HepG2 (cell line): Measurements from ENCODE around the gene MRPL28. TPM values are rescaled to one million over a fixed set of nuclear protein-coding genes. Genes with fewer than 3 reads are reported as not detected.
A peak's percentile ranks its signal among the peaks of the same experiment; 100 is the strongest.

ENCODE experiments used
- AHR ChIP-seq: IDR thresholded peaks from 2 replicates; pipeline ENCODE4 v1.6.1; 2018; ENCODE audit warnings: missing genetic modification reagents, missing compliant biosample characterization
- ATF2 ChIP-seq: sonication (generic); formaldehyde crosslinking; IDR thresholded peaks from 2 replicates; pipeline ENCODE4 v1.4.0; 2020; ENCODE audit warnings: missing genetic modification reagents
- ATRX ChIP-seq: sonication (generic); formaldehyde crosslinking; IDR thresholded peaks from 2 replicates; pipeline ENCODE4 v1.4.0; 2020; ENCODE audit warnings: missing genetic modification reagents, borderline replicate concordance
- CHCHD3 ChIP-seq: sonication (generic); formaldehyde crosslinking; IDR thresholded peaks from 2 replicates; pipeline ENCODE4 v1.8.0; 2022; ENCODE audit warnings: mild to moderate bottlenecking, missing genetic modification reagents, moderate library complexity
- EZH2 ChIP-seq: conservative IDR thresholded peaks from 2 replicates; pipeline ENCODE4 v1.6.1; 2012; ENCODE audit warnings: mild to moderate bottlenecking, low read depth, low read length, moderate library complexity
- FOXM1 ChIP-seq: sonication (generic); formaldehyde crosslinking; IDR thresholded peaks from 2 replicates; pipeline ENCODE4 v1.5.0; 2020; ENCODE audit warnings: missing genetic modification reagents
- IRF1 ChIP-seq: sonication (generic); formaldehyde crosslinking; IDR thresholded peaks from 2 replicates; pipeline ENCODE4 v1.4.0; 2020; ENCODE audit warnings: low read depth, mild to moderate bottlenecking, missing genetic modification reagents
- KDM5A ChIP-seq: fragments of 200-600 bp; sonication (generic); IDR thresholded peaks from 2 replicates; pipeline ENCODE4 v1.7.0; 2018; ENCODE audit warnings: antibody characterized with exemption, mild to moderate bottlenecking, low read length, borderline replicate concordance
- MLXIP ChIP-seq: sonication (generic); formaldehyde crosslinking; IDR thresholded peaks from 2 replicates; pipeline ENCODE4 v1.9.0; 2021; ENCODE audit warnings: missing genetic modification reagents, borderline replicate concordance
- NR1H2 ChIP-seq: sonication (generic); formaldehyde crosslinking; IDR thresholded peaks from 2 replicates; pipeline ENCODE4 v1.8.1; 2022; ENCODE audit warnings: low read depth, missing genetic modification reagents, borderline replicate concordance
- PRDM4 ChIP-seq: sonication (generic); formaldehyde crosslinking; IDR thresholded peaks from 2 replicates; pipeline ENCODE4 v1.9.0; 2021; ENCODE audit warnings: missing genetic modification reagents, borderline replicate concordance
- SP5 ChIP-seq: IDR thresholded peaks from 2 replicates; pipeline ENCODE4 v1.6.1; 2016; ENCODE audit warnings: low read depth, borderline replicate concordance
- ZNF282 ChIP-seq: fragments of 450-650 bp; IDR thresholded peaks from 2 replicates; pipeline ENCODE4 v1.6.1; 2018; ENCODE audit not compliant: partially characterized antibody
- ZNF343 ChIP-seq: sonication (generic); formaldehyde crosslinking; IDR thresholded peaks from 2 replicates; pipeline ENCODE4 v1.4.0; 2020; ENCODE audit warnings: mild to moderate bottlenecking, missing genetic modification reagents
- ZNF460 ChIP-seq: sonication (generic); formaldehyde crosslinking; IDR thresholded peaks from 2 replicates; pipeline ENCODE4 v1.5.1; 2020; ENCODE audit warnings: missing genetic modification reagents, mild to moderate bottlenecking, borderline replicate concordance
- ZNF746 ChIP-seq: sonication (generic); formaldehyde crosslinking; IDR thresholded peaks from 2 replicates; pipeline ENCODE4 v1.8.0; 2022; ENCODE audit warnings: mild to moderate bottlenecking, missing genetic modification reagents
- ZNF75D ChIP-seq: sonication (generic); formaldehyde crosslinking; IDR thresholded peaks from 2 replicates; pipeline ENCODE4 v1.8.1; 2023; ENCODE audit warnings: missing genetic modification reagents, mild to moderate bottlenecking, borderline replicate concordance
- ZNF775 ChIP-seq: sonication (generic); formaldehyde crosslinking; IDR thresholded peaks from 2 replicates; pipeline ENCODE4 v1.4.0; 2020; ENCODE audit warnings: missing genetic modification reagents, mild to moderate bottlenecking, moderate library complexity, borderline replicate concordance
- ZNF784 ChIP-seq: sonication (generic); formaldehyde crosslinking; IDR thresholded peaks from 2 replicates; pipeline ENCODE4 v1.5.1; 2020; ENCODE audit warnings: missing genetic modification reagents, mild to moderate bottlenecking, borderline replicate concordance
- ZSCAN9 ChIP-seq: IDR thresholded peaks from 2 replicates; pipeline ENCODE4 v1.6.1; 2016; ENCODE audit warnings: borderline replicate concordance
- polyA plus RNA-seq, 8 experiments: library from polyadenylated mRNA; depleted of rRNA in 3 of 8; stranded (reverse) in 7 of 8; unstranded in 1 of 8; fragments of >200 nt; fragmentation: Illumina TruSeq in 4 of 8; extraction: Trizol in 4 of 8; gene quantifications; 2 replicates each; pipeline versions ENCODE4 v1.2.1 to v1.2.3, GENCODE V29; 2011 to 2016; ENCODE audit warnings: low read depth in 4 of 8, missing spikeins in 1 of 8, mixed read lengths in 1 of 8; ENCODE audit not compliant: insufficient read depth in 1 of 8
- total RNA-seq, 5 experiments: library from RNA; depleted of rRNA; stranded (reverse); fragments of >200 nt; fragmentation: Illumina TruSeq; extraction: Trizol; gene quantifications; 2 replicates each; pipeline ENCODE4 v1.2.3, GENCODE V29; 2016; ENCODE audit warnings: low read depth in 1 of 5

The MRPL28 gene
- total and polyA plus RNA-seq, 2 of the 13 experiments (the other 11 are each of a cell fraction or from before 2014, with no cell fraction given) = 114 to 135 TPM

- no peak for TF ChIP-seq KDM5A
- no peak for TF ChIP-seq IRF1
- TF ChIP-seq ZNF784 (CRISPR knock-in tag) = peak; percentile 65; the same call in 1 of the 2 replicates
- TF ChIP-seq ATRX (CRISPR knock-in tag) = no peak
- TF ChIP-seq ZSCAN9 (CRISPR knock-in tag) = peak; percentile 75
- TF ChIP-seq SP5 (CRISPR knock-in tag) = 0 out of 2 replicates have a peak, but pooled peaks have one; percentile 29
- no peak for TF ChIP-seq AHR (CRISPR knock-in tag)
- no peak for TF ChIP-seq ZNF343 (CRISPR knock-in tag)
- no peak for TF ChIP-seq ZNF282
- 0 out of 2 replicates have a peak, but pooled peaks have one; percentile 49 for TF ChIP-seq CHCHD3 (CRISPR knock-in tag)
- TF ChIP-seq NR1H2 (CRISPR knock-in tag) = no peak
- TF ChIP-seq EZH2 = no peak
- TF ChIP-seq ZNF460 = no peak
- peak; percentile 45; the same call in 1 of the 2 replicates for TF ChIP-seq ATF2 (CRISPR knock-in tag)
- TF ChIP-seq MLXIP (CRISPR knock-in tag) = no peak; the same call in 1 of the 2 replicates
- no peak for TF ChIP-seq ZNF75D (CRISPR knock-in tag)
- TF ChIP-seq FOXM1 (CRISPR knock-in tag) = no peak
- no peak for TF ChIP-seq PRDM4 (CRISPR knock-in tag)
- no peak; the same call in 1 of the 2 replicates for TF ChIP-seq ZNF746
- no peak for TF ChIP-seq ZNF775 (CRISPR knock-in tag)
Observed at GRCh38 chr16:342455-343213, 27.7 kb downstream of the MRPL28 start (continued).
